H1 (cell line): Measurements from ENCODE around the gene TAF10. TPM values are rescaled to one million over a fixed set of nuclear protein-coding genes. Genes with fewer than 3 reads are reported as not detected.

Experiments used
- EP300 ChIP-seq, 2 experiments: IDR thresholded peaks; 1 replicate in 1 of 2; 2 replicates in 1 of 2; pipeline ENCODE4 v1.6.1; 2011 to 2012; ENCODE audit warnings: low read depth in 2 of 2, low read length in 2 of 2, mild to moderate bottlenecking in 2 of 2, borderline replicate concordance in 1 of 2, inconsistent platforms in 1 of 2, moderate library complexity in 1 of 2
- GTF2F1 ChIP-seq: IDR thresholded peaks from 2 replicates; pipeline ENCODE4 v1.6.1; 2012; ENCODE audit warnings: low read depth, low read length, improper control_type of control experiment, borderline replicate concordance
- HDAC2 ChIP-seq, 2 experiments: fragments of 300-600 bp in 1 of 2; sonication (generic) in 1 of 2; IDR thresholded peaks; 2 replicates each; pipeline ENCODE4 v1.6.1; 2011 to 2012; ENCODE audit warnings: low read depth in 2 of 2, low read length in 2 of 2, mild to moderate bottlenecking in 2 of 2, moderate library complexity in 2 of 2, borderline replicate concordance in 1 of 2, inconsistent platforms in 1 of 2
- NRF1 ChIP-seq: IDR thresholded peaks from 2 replicates; pipeline ENCODE4 v1.6.1; 2011; ENCODE audit warnings: mild to moderate bottlenecking, low read depth, low read length, improper control_type of control experiment
- PHF8 ChIP-seq: fragments of 200-600 bp; sonication (generic); conservative IDR thresholded peaks from 2 replicates; pipeline ENCODE4 v1.7.1; 2012; ENCODE audit warnings: low read depth, mild to moderate bottlenecking, inconsistent platforms, low read length, moderate library complexity
- ZNF274 ChIP-seq: IDR thresholded peaks from 2 replicates; pipeline ENCODE4 v1.7.0; 2012; ENCODE audit warnings: low read length, borderline replicate concordance; ENCODE audit errors: extremely low read depth
- polyA plus RNA-seq, 7 experiments: library from polyadenylated mRNA; depleted of rRNA in 3 of 7; stranded (reverse) in 5 of 7; unstranded in 2 of 7; fragments of >200 nt in 5 of 7; fragments of 200-250 nt in 2 of 7; gene quantifications; 1 replicate in 5 of 7; 2 replicates in 1 of 7; 4 replicates in 1 of 7; pipeline versions ENCODE4 v1.2.1 to v1.2.3, GENCODE V29; 2011 to 2013; ENCODE audit warnings: missing spikeins in 2 of 7, mixed read lengths in 2 of 7
- total RNA-seq: library from RNA; stranded (reverse); fragmentation: NEBNext Ultra II Directional; extraction: Animal tissue kit (Norgen Biotek cat#: 25700); gene quantifications from 2 replicates; pipeline ENCODE4 v1.2.1, GENCODE V29; 2021

The TAF10 gene
- total and polyA plus RNA-seq, 2 of the 8 experiments (the other 6 are each of a cell fraction or from before 2014, with no cell fraction given): 128 to 213 TPM

DNA sequence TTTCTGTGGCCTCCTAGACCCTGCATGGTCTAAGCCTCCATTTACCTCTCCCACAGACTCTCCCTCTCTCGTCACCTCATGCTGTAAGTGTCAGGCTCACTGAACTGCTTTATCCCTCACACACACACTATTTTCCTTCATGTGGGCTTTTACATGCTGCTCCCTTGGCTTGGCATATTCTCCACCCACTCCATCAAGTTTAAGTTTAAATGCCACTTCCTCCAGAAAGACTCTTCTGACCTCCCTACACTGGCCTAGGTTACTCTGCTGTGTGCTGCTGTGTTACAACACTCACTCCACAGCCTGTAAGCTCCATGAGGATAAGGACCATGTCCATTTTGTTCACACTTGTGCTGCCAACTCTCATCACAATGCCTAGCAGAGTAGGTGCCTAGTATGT, 41.1 kb upstream of the TAF10 start (continued):
- no peak for TF ChIP-seq ZNF274
- no peak for TF ChIP-seq HDAC2 (IDR thresholded peaks at IDR 0.05; ENCODE audit: borderline replicate concordance in 1 of 2, low read depth in 2 of 2, low read length in 2 of 2)
- no peak for TF ChIP-seq NRF1
- no peak for TF ChIP-seq EP300 (IDR thresholded peaks at IDR 0.05; ENCODE audit: borderline replicate concordance in 1 of 2, low read depth in 2 of 2, low read length in 2 of 2)
- no peak for TF ChIP-seq GTF2F1
- TF ChIP-seq PHF8: no peak
